Nephron (organoid): ENCODE data around the gene STAC3.

Source experiments
- H3K27ac Mint-ChIP-seq, 3 experiments: 2 replicates each; pipeline ENCODE4 v1.8.0; 2020; ENCODE audit warnings: mixed read lengths in 3 of 3, mild to moderate bottlenecking in 2 of 3, moderate library complexity in 1 of 3
- H3K27me3 Mint-ChIP-seq: 2 replicates; pipeline ENCODE4 v1.8.0; 2021; ENCODE audit warnings: low read depth, mild to moderate bottlenecking, moderate library complexity, mixed read lengths
- H3K36me3 Mint-ChIP-seq: 2 replicates; pipeline ENCODE4 v1.8.0; 2020; ENCODE audit warnings: low read depth, mixed read lengths
- H3K4me1 Mint-ChIP-seq: 2 replicates; pipeline ENCODE4 v1.8.0; 2020; ENCODE audit warnings: mixed read lengths
- H3K4me3 Mint-ChIP-seq, 3 experiments: 2 replicates each; pipeline ENCODE4 v1.8.0; 2020; ENCODE audit warnings: mild to moderate bottlenecking in 3 of 3, mixed read lengths in 3 of 3, moderate library complexity in 2 of 3
- H3K9me3 Mint-ChIP-seq: 2 replicates; pipeline ENCODE4 v1.8.0; 2020; ENCODE audit warnings: mixed read lengths
- TF ChIP-seq, protein P1 (sequence below), 3 experiments: fragments of 200-600 bp; sonication (generic); IDR thresholded peaks; one replicate each; pipeline ENCODE4 v1.5.0; 2021; ENCODE audit warnings: antibody characterized with exemption in 3 of 3; ENCODE audit not compliant: unreplicated experiment in 3 of 3

STAC3 gene

DNA sequence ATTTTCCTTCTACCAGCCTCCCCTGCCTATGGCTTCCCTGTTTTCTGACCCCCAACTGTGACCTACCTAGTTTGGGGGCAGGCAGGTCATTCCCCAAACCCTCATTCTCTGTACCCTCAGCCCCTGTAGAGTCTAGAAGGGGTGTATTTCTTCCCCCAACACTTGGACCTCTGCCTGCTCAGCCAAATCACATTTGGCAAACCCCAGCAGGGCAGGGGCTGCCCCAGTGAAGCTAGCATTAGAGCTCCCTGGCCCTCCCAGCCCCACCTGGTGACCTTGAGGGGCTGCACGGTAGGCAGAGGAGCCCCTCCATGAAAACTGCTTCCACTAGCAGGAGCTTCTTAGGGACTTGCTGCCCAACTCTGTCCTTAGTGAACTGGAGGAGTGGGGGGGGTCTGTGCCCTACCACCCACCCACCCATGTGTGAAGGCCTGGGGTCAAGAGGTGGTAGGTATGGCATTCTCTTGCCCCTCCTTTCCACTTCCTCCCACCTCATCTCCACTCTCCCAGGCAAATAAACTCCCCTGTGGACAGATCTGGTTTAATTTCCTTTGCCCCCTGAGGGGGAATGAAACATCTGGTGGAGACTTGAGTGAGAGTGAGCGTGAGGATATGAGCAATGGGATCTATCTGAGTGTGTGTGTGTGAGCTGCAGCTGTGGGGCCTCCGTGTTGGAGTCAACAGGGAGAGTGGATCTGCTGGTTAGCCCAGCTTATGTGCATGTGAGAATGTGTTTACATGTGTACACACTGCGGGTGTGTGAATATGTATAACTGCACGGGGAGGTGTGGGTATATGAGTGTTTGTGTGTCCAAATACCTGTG is 32.7 kb downstream of the STAC3 start:
- Mint-ChIP-seq H3K4me3 (peak overlapping the region; percentile 87 to 91 (median 88)), H3K27ac (peak overlapping the region in 2 of 3 experiments; percentile 14 to 70), H3K4me1 (peaks cover 73% of the 10 kb centered on the region), H3K36me3 (no peaks in the 10 kb centered on the region), H3K9me3 (no peaks in the 10 kb centered on the region), H3K27me3 (peaks cover 86% of the 10 kb centered on the region)
- TF ChIP-seq, protein P1, sequence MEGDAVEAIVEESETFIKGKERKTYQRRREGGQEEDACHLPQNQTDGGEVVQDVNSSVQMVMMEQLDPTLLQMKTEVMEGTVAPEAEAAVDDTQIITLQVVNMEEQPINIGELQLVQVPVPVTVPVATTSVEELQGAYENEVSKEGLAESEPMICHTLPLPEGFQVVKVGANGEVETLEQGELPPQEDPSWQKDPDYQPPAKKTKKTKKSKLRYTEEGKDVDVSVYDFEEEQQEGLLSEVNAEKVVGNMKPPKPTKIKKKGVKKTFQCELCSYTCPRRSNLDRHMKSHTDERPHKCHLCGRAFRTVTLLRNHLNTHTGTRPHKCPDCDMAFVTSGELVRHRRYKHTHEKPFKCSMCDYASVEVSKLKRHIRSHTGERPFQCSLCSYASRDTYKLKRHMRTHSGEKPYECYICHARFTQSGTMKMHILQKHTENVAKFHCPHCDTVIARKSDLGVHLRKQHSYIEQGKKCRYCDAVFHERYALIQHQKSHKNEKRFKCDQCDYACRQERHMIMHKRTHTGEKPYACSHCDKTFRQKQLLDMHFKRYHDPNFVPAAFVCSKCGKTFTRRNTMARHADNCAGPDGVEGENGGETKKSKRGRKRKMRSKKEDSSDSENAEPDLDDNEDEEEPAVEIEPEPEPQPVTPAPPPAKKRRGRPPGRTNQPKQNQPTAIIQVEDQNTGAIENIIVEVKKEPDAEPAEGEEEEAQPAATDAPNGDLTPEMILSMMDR (IDR thresholded peaks at IDR 0.05; ENCODE audit: unreplicated experiment in 3 of 3): no peak

DNA sequence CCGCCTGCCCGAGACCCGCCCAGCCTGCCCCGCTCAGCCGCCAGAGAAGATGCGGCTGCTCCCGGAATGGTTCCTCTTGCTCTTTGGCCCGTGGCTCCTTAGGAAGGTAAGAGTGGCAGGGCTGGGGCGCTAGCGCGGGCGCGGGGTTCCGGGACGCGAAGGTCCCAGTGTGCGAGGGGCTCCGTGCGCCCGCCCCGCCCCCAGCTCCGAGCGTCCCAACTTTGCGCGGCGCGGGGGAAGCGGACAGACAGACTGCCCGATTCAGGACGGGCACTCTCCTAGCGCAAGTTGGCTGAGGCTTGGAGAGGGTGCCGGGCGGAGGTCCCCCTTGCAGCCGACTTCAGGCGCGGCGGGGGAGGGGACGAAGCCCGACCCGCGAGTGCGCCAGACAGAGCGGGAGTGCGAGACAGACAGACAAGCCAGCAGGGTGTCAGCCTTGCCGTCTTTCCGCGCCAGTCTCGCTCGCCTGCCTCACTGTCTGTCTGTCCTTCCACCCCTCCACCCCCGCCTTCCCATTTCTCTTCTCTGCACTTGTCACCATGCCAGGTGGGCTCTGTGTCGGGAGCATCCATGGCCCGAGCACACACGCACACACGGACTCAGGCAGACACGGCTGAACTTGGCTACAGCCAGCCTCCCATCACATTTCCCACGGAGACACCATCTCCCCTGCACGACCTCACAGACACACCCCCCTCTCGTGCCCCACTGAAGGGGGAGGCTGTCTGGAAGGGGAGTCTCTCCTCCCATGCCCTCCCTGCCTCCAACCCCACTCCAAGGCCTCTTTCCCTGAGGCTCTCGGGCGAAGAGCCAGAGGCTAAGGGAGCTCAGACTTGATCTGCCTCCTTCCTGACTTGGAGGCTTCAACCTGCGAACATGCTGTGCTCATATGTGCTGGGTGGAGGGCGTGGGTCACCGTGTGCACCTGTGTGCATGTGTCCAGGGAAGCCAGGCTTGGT is 33.8 kb downstream of the STAC3 start:
- peak overlapping the region in 2 of 3 experiments; percentile 46 to 47 for H3K27ac Mint-ChIP-seq
- peaks cover 69% of the 10 kb centered on the region for H3K4me1 Mint-ChIP-seq
- H3K9me3 Mint-ChIP-seq: no peaks in the 10 kb centered on the region
- H3K36me3 Mint-ChIP-seq: no peaks in the 10 kb centered on the region
- peaks cover 77% of the 10 kb centered on the region for H3K27me3 Mint-ChIP-seq
- TF ChIP-seq, protein P1 (IDR thresholded peaks at IDR 0.05; ENCODE audit: unreplicated experiment in 3 of 3): no peak
- peak overlapping the region; percentile 87 to 91 (median 88) for H3K4me3 Mint-ChIP-seq

- Mint-ChIP-seq H3K27me3 (peaks cover 69% of the 10 kb centered on the region), H3K27ac (peak within 1 kb of the TSS in 2 of 3 experiments; percentile 46 to 47), H3K4me3 (peak within 1 kb of the TSS; percentile 87 to 91 (median 88)), H3K36me3 (no peaks in the 10 kb centered on the region), H3K4me1 (peaks cover 61% of the 10 kb centered on the region), H3K9me3 (no peaks in the 10 kb centered on the region)
- TF ChIP-seq, protein P1 (IDR thresholded peaks at IDR 0.05; ENCODE audit: unreplicated experiment in 3 of 3): no peak
These were observed 34.7 kb downstream of the STAC3 start, which contains the start of gene NXPH4 for GRCh38 chr12:57216014-57216911. Gene NXPH4, plus strand, starts transcription at chr12:57216794. Its CDS starts 176 bp downstream, at chr12:57216970.

DNA sequence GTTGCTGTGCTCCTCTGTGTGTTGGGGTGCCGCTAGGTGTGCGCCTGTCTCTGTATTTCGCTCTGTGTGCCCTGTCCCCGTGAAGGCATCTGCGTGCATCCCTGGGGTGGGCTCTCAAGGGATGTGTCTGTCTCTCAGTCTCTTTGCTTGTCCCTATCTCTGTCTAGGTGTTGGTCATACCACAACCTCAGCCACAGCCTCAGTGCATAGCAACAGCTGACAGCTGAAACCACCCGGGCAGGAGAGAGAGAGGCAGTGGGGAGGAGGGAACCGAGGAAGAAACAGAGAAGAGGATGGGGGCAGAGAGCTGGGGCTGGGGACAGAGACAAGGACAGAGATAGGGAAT is 35.3 kb downstream of the STAC3 start:
- Mint-ChIP-seq H3K9me3 (no peaks in the 10 kb centered on the region), H3K27me3 (peaks cover 65% of the 10 kb centered on the region), H3K27ac (no peak overlapping the region), H3K4me3 (peak overlapping the region; percentile 71 to 82 (median 80)), H3K36me3 (no peaks in the 10 kb centered on the region), H3K4me1 (peaks cover 56% of the 10 kb centered on the region)
- TF ChIP-seq, protein P1 (IDR thresholded peaks at IDR 0.05; ENCODE audit: unreplicated experiment in 3 of 3): no peak

DNA sequence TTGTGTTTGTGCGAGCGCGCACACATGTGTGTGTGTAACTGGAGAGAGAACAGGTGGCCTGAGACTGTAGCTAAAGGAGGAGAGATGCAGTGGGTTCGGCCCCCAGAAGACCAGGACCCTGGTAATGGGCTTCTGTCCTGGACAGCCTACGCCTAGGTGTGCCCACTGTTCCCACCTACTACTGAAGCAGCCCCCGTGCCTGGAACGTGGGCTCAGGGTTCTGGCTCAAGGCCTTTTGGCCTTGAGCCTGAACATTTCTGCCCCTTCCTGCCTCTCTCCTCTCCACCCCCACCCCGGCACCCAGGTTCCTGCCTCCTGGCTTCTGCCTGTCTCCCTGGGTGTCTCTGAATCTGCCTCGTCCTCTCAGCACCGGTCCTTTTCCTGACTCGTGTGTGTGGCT is 35.9 kb downstream of the STAC3 start:
- Mint-ChIP-seq H3K4me3 (peak overlapping the region; percentile 76 to 82 (median 80)), H3K27me3 (peaks cover 62% of the 10 kb centered on the region), H3K4me1 (peaks cover 55% of the 10 kb centered on the region), H3K9me3 (no peaks in the 10 kb centered on the region), H3K27ac (peak overlapping the region in 1 of 3 experiments; percentile 69), H3K36me3 (peaks cover 3% of the 10 kb centered on the region)
- TF ChIP-seq, protein P1 (IDR thresholded peaks at IDR 0.05; ENCODE audit: unreplicated experiment in 3 of 3): no peak
